Activated T-helper 2 cell treated with anti-CD3 and anti-CD28 coated beads, Interferon-gamma antibody, Interleukin-2, Interleukin-4, amounts not matched to agents 10 μg/mL and 5 μg/mL and 100 μg/mL, durations not matched to agents 14 hours and 24 hours and 36 hours (primary cell): ENCODE data around the gene FOXO1. TPM values are rescaled to one million over a fixed set of nuclear protein-coding genes. Genes with fewer than 3 reads are reported as not detected.
A peak's percentile ranks its signal among the peaks of the same experiment; 100 is the strongest.
"Not testable (repeated sequence)": the region's sequence is repeated elsewhere in the genome, so short reads cannot be mapped to it uniquely, and the experiment has no call there.

Experiments used
- DNase-seq: peaks from one replicate; pipeline ENCODE4 v3.0.0; 2021; ENCODE audit warnings: low spot score
- H3K27ac Mint-ChIP-seq: one replicate; pipeline ENCODE4 v1.8.0; 2021; ENCODE audit warnings: mixed read lengths
- H3K27me3 Mint-ChIP-seq: one replicate; pipeline ENCODE4 v1.8.0; 2021; ENCODE audit warnings: low read depth, mixed read lengths
- H3K36me3 Mint-ChIP-seq: one replicate; pipeline ENCODE4 v1.8.0; 2021; ENCODE audit warnings: low read depth, mixed read lengths
- H3K4me1 Mint-ChIP-seq: one replicate; pipeline ENCODE4 v1.8.0; 2021; ENCODE audit warnings: low read depth, mixed read lengths
- H3K4me3 Mint-ChIP-seq: one replicate; pipeline ENCODE4 v1.8.0; 2021; ENCODE audit warnings: low read depth, mild to moderate bottlenecking, moderate library complexity, mixed read lengths
- H3K9me3 Mint-ChIP-seq: one replicate; pipeline ENCODE4 v1.8.0; 2021; ENCODE audit warnings: mixed read lengths
- intact Hi-C: fragments of 100-400 bp; cut with micrococcal nuclease; formaldehyde crosslinking; loops from one replicate; pipeline ENCODE4 v1.15.1; 2023
- total RNA-seq: library from RNA; stranded (reverse); gene quantifications from 2 replicates; pipeline ENCODE4 v1.2.3, GENCODE V29; 2022

FOXO1 gene
- total RNA-seq, result 38.2 and 38.3 TPM in 2 replicates

DNA sequence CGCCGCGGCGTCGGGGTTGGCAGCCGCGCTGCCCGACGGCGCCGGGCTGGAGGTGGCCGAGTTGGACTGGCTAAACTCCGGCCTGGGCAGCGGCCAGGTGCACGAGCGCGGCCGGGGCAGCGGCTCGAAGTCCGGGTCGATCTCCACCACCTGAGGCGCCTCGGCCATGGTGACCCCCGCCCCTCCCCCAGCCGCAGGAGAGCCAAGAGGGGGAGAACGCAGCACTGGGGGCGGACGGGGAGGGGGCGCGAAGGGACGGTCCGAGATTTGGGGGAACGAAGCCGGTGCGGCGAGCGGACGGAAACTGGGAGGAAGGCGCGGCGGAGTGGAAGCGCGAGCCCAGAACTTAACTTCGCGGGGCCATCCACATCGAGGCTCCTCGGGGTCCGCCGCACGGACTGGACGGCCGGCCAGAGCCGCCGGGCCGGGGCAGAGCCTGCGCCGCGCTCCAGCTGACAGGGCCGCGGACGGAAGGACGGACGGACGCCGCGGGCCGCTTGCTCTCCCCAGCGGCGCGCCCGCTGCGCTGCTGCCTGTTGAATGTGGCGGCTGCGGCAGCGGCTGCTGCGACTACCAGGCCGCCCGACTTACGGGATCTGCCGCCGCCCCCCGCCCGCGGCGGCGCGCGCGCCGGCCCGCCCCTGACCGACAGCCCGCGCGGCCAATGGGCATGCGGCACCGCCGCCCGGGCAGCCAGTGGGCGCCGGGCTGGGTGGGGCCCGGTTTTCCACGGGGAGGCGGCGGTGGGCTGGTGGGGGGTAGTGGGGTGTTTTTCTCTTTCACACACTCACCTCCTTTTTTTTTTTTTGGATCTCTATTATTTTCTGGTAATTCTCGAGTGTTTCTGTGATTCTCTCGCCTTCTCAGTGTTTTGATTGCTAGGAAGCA, at the start of gene FOXO1:
Gene FOXO1 (minus strand): TSS at position 597 of the 888 bp plus-strand sequence. CDS start 429 bp downstream, at position 168.
- Mint-ChIP-seq H3K9me3 (no peaks in the 10 kb centered on the region), H3K36me3 (peaks cover 20% of the 10 kb centered on the region), H3K27me3 (no peaks in the 10 kb centered on the region), H3K27ac (peak within 1 kb of the TSS; percentile 93), H3K4me3 (peak within 1 kb of the TSS; percentile 86), H3K4me1 (peaks cover 33% of the 10 kb centered on the region)
- peak; percentile 87 for DNase-seq
- intact Hi-C loops, result loop anchor here (10.0 kb wide), 1 partner anchor 711 kb away; no protein-coding TSS in a partner anchor

DNA sequence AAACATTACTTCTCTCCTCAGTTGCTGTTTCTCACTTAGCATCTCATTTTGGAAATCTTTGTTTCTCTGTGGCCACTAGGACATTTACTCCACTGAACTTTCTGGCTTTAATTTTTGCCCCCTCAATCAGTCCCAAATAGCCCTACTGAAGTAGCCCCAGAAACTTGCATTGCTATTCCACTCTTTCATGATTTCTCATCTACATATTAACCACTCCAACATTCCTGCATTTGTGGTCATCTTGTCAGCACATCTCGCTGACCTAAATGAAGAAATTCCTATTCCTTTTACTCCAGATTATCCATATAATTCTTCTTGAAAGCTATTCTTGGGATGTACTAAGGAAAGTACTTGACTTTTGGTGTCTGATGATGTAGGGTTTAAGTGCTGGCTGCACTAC, 48.0 kb upstream of the FOXO1 start:
- peaks cover 58% of the 10 kb centered on the region for H3K36me3 Mint-ChIP-seq
- H3K9me3 Mint-ChIP-seq, result peaks cover 17% of the 10 kb centered on the region
- intact Hi-C loops, DNase-seq, H3K27ac Mint-ChIP-seq, H3K4me1 Mint-ChIP-seq, H3K4me3 Mint-ChIP-seq, H3K27me3 Mint-ChIP-seq: not testable (repeated sequence)

DNA sequence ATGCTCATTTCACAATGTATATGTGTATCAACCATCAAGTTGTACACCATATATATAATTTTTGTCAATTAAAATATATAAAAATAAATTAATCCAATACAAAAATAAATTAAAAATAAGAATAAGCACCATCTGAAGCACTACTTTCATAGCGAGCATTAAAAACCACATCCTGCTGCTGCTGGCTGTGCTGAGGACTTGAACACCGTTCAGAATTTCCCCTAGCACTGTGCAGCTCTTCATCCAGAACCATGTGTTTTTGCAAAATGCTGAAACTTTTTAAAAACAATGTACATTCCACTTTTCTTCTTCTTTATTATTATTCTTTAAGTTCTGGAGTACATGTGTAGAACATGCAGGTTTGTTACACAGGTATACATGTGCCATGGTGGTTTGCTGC, 40.0 kb upstream of the FOXO1 start:
- DNase-seq, result no peak
- H3K27ac Mint-ChIP-seq, result no peak overlapping the region
- H3K9me3 Mint-ChIP-seq, result peaks cover 36% of the 10 kb centered on the region
- peaks cover 14% of the 10 kb centered on the region for H3K4me1 Mint-ChIP-seq
- H3K27me3 Mint-ChIP-seq, result no peaks in the 10 kb centered on the region
- intact Hi-C loops, result no loop called here
- H3K36me3 Mint-ChIP-seq, result peaks cover 22% of the 10 kb centered on the region
- no peak overlapping the region for H3K4me3 Mint-ChIP-seq

DNA sequence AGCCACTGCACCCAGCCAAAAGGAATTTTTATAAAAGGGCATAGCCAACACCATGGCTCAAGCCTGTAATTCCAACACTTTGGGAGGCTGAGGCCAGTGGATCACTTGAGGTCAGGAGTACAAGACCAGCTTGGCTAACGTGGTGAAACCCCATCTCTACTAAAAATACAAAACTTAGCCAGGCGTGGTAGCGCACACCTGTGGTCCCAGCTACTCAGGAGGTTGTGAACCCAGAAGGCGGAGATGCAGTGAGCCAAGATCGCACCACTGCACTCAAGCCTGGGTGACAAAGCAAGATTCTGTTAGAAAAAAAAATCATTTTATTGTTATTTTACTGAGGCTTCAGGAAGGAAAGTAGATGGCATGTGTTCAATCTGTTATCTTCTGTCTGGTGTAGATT, 31.3 kb upstream of the FOXO1 start:
- no peaks in the 10 kb centered on the region for H3K4me1 Mint-ChIP-seq

DNA sequence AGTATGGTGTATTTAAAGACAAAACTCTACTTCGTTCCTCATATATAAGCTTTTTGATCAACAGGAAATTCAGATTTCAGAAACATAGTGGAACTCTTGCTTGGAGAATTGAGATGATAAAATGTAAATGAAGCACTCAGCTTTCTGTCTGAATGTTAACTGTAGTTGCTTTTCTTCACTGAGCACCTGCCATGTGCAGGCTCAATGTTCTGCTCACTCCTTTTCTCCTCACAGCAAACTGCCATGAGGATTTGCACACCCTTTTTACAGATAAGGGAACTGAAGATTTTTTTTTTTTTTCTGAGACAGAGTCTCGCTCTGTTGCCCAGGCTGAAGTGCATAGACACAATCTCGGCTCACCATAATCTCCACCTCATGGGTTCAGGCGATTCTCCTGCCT, 28.0 kb upstream of the FOXO1 start:
- H3K4me3 Mint-ChIP-seq, result no peak overlapping the region
- no peaks in the 10 kb centered on the region for H3K9me3 Mint-ChIP-seq
- DNase-seq, result no peak
- no peak overlapping the region for H3K27ac Mint-ChIP-seq
- no peaks in the 10 kb centered on the region for H3K36me3 Mint-ChIP-seq
- H3K4me1 Mint-ChIP-seq, result no peaks in the 10 kb centered on the region
- intact Hi-C loops, result no loop called here
- no peaks in the 10 kb centered on the region for H3K27me3 Mint-ChIP-seq

More for the DNA sequence above, 31.3 kb upstream of the FOXO1 start:
- intact Hi-C loops, result no loop called here
- Mint-ChIP-seq H3K9me3 (no peaks in the 10 kb centered on the region), H3K27ac (no peak overlapping the region), H3K4me3 (no peak overlapping the region), H3K36me3 (no peaks in the 10 kb centered on the region), H3K27me3 (no peaks in the 10 kb centered on the region)
- no peak for DNase-seq

DNA sequence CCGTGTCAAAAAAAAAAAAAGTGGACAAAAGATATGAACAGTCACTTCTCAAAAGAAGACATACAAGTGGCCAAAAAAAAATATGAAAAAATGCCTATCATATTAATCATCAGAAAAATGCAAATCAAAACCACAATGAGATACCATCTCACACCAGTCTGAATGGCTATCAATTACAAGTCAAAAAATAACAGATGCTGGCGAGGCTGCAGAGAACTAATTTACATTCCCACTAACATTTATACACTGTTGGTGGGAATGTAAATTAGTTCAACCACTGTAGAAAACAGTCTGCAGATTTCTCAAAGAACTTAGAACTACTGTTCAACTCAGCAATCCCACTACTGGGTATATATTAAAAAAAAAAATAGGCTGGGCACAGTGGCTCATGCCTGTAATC, 26.5 kb upstream of the FOXO1 start:
- Mint-ChIP-seq H3K27ac (no peak overlapping the region), H3K4me1 (no peaks in the 10 kb centered on the region), H3K4me3 (no peak overlapping the region), H3K9me3 (no peaks in the 10 kb centered on the region), H3K36me3 (no peaks in the 10 kb centered on the region), H3K27me3 (no peaks in the 10 kb centered on the region)
- intact Hi-C loops, result no loop called here
- no peak for DNase-seq

DNA sequence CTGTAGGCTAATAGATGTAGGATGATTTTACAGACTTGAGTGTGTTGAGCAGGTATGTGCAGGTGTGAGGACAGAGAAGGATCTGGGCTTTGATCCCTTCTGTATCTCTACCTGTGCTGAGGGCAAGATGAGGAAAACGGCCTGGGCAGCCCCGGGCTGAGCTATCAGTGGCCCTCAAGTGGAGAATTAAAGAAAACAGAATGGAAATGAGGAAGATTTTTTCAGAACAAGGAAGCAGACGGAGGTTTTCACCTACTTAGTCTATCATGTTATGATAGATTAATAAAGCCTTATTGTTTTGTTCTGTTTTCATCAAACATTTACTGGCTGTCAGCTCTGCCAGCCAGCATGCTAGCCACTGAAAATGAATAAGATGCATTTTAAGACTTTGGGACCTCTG, 22.3 kb upstream of the FOXO1 start:
- H3K36me3 Mint-ChIP-seq, result no peaks in the 10 kb centered on the region
- H3K27ac Mint-ChIP-seq, result no peak overlapping the region
- DNase-seq, result no peak
- no peaks in the 10 kb centered on the region for H3K4me1 Mint-ChIP-seq
- H3K9me3 Mint-ChIP-seq, result no peaks in the 10 kb centered on the region
- no peak overlapping the region for H3K4me3 Mint-ChIP-seq
- no peaks in the 10 kb centered on the region for H3K27me3 Mint-ChIP-seq
- intact Hi-C loops, result no loop called here

DNA sequence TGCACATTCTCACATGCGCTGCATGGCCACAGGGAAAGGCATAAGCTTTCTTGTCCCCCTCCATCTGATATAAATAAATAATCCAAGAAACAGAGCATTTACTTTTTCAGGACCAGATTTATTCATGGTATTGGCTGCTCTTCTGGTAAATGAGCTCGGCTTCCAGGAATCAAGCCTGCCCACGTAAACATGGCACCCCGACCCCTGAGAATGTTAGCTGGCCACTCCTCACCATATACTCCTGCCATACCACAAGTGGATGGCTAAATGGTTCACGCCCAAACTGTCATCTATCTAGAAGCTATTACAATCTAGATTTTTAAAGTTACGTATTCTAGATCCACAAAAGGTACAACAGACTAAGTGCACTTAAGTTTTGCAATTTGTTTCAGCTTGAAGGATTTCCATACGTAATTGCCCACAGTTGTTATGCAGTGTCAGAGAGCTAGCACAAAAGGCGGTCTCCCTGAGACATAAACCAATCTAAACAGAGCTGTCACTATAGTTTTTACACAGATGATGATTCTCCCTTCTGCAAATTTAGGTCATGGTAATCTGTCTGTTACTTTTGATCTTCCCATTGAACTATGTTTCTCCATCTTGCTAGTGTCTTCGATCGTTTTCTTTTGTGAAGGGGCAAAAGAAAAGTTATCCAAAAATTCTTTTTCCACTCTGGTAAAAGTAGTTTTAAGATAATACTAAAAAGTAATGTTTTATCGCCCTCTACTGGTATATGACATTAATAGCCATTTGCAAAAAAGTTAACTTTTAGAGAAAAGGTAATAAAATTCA, 16.2 kb upstream of the FOXO1 start:
- Mint-ChIP-seq H3K4me3 (no peak overlapping the region), H3K9me3 (no peaks in the 10 kb centered on the region), H3K4me1 (peaks cover 10% of the 10 kb centered on the region), H3K36me3 (no peaks in the 10 kb centered on the region), H3K27me3 (no peaks in the 10 kb centered on the region), H3K27ac (no peak overlapping the region)
- intact Hi-C loops, result loop anchor here (2.0 to 5.0 kb wide), 4 partner anchors 655 to 998 kb away; no protein-coding TSS in a partner anchor
- DNase-seq, result no peak

DNA sequence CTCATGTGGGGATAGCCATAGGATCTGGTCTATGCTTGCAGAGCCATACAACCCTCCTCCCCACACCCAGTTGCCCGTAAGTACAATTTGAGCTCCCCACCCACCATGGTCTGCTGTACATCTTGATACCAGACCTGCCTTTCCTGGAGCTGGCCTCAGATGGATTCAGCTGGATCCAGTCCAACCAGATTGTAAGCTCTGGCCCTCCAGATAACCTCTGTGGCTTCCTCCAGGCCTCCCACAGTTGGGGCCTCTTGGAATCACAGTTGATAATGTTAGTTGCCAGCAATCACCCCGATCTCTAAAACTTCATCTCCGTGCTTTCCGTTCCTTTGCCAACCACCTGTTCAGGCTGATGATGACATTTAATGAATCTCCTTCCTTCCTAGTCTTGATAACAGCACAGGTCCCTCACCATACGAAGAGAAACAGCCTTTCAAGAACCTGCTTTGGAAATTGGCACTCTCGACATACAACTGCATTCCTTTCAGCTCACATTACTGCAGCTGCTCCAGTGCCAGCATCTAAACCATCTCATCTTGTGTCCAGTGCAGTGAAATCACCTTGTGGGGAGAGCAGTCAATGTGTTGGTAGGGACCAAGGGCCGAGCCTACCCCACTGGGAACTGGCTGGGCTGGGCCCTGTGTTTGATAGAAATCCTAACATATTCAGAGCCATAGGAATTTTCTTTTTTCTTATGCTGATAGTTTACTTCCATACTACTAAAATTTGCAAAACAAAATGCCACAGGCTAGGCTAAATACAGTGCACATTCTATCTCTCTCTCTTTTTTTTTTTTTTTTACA, 15.1 kb upstream of the FOXO1 start:
- H3K4me3 Mint-ChIP-seq, result no peak overlapping the region
- intact Hi-C loops, result loop anchor here (2.0 to 5.0 kb wide), 5 partner anchors 613 to 997 kb away; no protein-coding TSS in a partner anchor
- no peak overlapping the region for H3K27ac Mint-ChIP-seq
- H3K9me3 Mint-ChIP-seq, result no peaks in the 10 kb centered on the region
- H3K4me1 Mint-ChIP-seq, result peaks cover 10% of the 10 kb centered on the region
- H3K36me3 Mint-ChIP-seq, result no peaks in the 10 kb centered on the region
- H3K27me3 Mint-ChIP-seq, result no peaks in the 10 kb centered on the region
- no peak for DNase-seq

DNA sequence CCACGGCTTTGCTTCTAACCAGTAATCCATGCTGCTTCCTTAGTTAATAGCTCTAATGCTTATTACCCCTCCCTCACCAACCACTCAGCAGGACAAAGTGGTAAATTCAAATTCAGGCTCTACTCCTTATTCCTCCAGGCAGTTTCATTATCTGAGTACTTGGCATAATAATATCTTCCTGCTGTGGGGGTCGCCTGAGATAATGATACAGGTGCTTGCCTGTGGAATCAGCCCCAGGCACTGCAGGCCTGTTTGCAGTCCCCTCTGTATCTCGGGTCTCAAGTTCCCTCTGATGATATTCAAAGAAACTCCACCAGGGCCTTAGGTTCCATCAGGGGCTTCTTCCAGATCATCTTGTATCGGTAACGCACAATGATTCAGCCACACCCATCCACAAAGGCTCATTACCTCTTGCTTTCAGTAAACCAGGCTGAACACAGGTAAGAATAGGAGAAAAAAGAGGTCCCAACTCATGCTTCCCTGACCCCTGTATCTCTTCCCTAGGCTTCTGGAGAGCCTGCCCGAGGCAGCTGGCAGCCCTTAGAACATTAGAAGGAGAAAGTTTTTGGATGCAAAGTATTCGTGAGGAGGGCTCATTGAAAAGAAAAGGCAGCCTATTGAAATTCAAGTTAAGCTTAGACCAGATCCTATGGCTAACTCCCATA, 14.3 kb upstream of the FOXO1 start:
- no peaks in the 10 kb centered on the region for H3K9me3 Mint-ChIP-seq
- H3K27ac Mint-ChIP-seq, result no peak overlapping the region
- no peak overlapping the region for H3K4me3 Mint-ChIP-seq
- peaks cover 10% of the 10 kb centered on the region for H3K4me1 Mint-ChIP-seq
- no peak for DNase-seq
- H3K36me3 Mint-ChIP-seq, result no peaks in the 10 kb centered on the region
- intact Hi-C loops, result loop anchor here (2.0 to 5.0 kb wide), 4 partner anchors 612 to 913 kb away; no protein-coding TSS in a partner anchor
- H3K27me3 Mint-ChIP-seq, result no peaks in the 10 kb centered on the region

DNA sequence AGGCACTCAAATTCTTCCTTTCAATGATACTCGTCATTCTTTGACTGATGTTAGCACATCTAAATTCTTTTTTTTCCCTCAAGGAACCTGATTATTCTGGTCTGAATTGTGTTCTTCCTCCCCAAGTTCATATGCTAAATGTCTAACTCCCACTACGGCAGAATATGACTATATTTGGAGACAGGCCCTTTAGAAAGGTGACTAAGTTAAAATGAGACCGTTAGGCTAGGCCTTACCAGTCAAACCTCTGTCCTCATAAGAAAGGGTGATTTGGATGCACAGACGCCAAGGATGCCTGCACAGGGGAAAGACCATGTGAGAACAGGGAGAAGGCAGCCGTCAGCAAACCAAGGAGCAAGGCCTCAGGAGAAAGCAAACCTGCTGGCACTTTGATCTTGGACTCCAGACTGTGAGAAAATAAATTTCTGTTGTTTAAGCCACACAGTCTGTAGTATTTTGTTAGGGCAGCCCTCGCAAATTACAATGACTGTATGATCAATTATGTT, 13.1 kb upstream of the FOXO1 start:
- intact Hi-C loops, result no loop called here
- no peak for DNase-seq
- H3K27me3 Mint-ChIP-seq, result no peaks in the 10 kb centered on the region
- H3K27ac Mint-ChIP-seq, result no peak overlapping the region
- no peak overlapping the region for H3K4me3 Mint-ChIP-seq
- peaks cover 10% of the 10 kb centered on the region for H3K4me1 Mint-ChIP-seq
- H3K36me3 Mint-ChIP-seq, result no peaks in the 10 kb centered on the region
- H3K9me3 Mint-ChIP-seq, result no peaks in the 10 kb centered on the region

DNA sequence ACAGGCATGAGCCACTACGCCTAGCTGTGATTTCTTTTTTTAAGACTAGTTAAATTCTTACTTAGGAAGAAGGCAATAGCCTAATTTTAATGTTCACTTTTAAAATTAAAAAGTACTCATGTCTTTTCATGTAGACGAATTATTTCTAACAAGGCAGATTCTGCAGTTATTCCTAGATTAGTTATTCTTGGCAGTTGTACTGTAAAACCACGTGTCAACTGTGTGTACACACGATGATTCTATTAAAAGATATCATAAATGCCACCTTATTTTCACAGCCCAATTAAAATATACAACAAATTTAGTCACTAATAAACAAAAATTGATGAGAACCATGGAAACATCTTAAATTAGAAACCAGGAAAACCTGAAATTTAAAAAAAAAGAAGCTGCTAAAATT, 10.6 kb upstream of the FOXO1 start:
- no peaks in the 10 kb centered on the region for H3K27me3 Mint-ChIP-seq
- H3K27ac Mint-ChIP-seq, result no peak overlapping the region
- DNase-seq, result no peak
- no peaks in the 10 kb centered on the region for H3K36me3 Mint-ChIP-seq
- no peak overlapping the region for H3K4me3 Mint-ChIP-seq
- intact Hi-C loops, result no loop called here
- H3K4me1 Mint-ChIP-seq, result peaks cover 17% of the 10 kb centered on the region
- no peaks in the 10 kb centered on the region for H3K9me3 Mint-ChIP-seq
